OCI-LY1 (cell line): ENCODE results near the gene TPD52L1.

Experiments
- CTCF ChIP-seq: fragments of 200-600 bp; sonication (generic), shearing (Covaris generic); IDR thresholded peaks from 2 replicates; pipeline ENCODE4 v1.5.1; 2017; ENCODE audit warnings: mild to moderate bottlenecking, antibody characterized with exemption, low read length, moderate library complexity, mixed read lengths
- EZH2 ChIP-seq: fragments of 200-600 bp; sonication (generic), shearing (Covaris generic); IDR thresholded peaks from 2 replicates; pipeline ENCODE4 v1.8.0; 2017; ENCODE audit warnings: borderline replicate concordance, mixed run types, mild to moderate bottlenecking, antibody characterized with exemption, low read length, moderate library complexity, mixed read lengths

GRCh38 chr6:125166711-125167110 is 13.1 kb downstream of the TPD52L1 start:
- TF ChIP-seq CTCF (no peak), EZH2 (no peak)
